ENCODE data around the gene RNASE4.
A peak's percentile ranks its signal among the peaks of the same experiment; 100 is the strongest.

- TF ChIP-seq CTCF (IDR thresholded peaks at IDR 0.05) (no peak), POLR2AphosphoS5 (IDR thresholded peaks at IDR 0.05) (peak in 2 of 3 donors; percentile 7 to 51)
Measured at GRCh38 chr14:20681348-20682126, 2.8 kb upstream of the RNASE4 start.

Measured in transverse colon (tissue), 4 donors.